Astrocyte (in vitro differentiated cells and primary cell): ENCODE results near the gene TIMM10. TPM values are rescaled to one million over a fixed set of nuclear protein-coding genes. Genes with fewer than 3 reads are reported as not detected.
A peak's percentile ranks its signal among the peaks of the same experiment; 100 is the strongest.

Experiments
- DNase-seq: peaks from one replicate; pipeline ENCODE4 v3.0.0-alpha.2; 2010; ENCODE audit warnings: low read depth
- FAIRE-seq: peaks from 2 replicates; lab custom pipeline; 2011; peaks lifted over from hg19 to GRCh38; lab: Jason Lieb, UNC
- H2AFZ ChIP-seq: 2 replicates; pipeline ENCODE4 v1.6.0; 2012; ENCODE audit warnings: low read depth, low read length, inconsistent platforms
- H3K27ac ChIP-seq: 2 replicates; pipeline ENCODE4 v1.5.1; 2011; ENCODE audit warnings: low read depth, low read length, inconsistent platforms
- H3K27me3 ChIP-seq: 2 replicates; pipeline ENCODE4 v1.6.0; 2011; ENCODE audit warnings: low read length, inconsistent platforms; ENCODE audit not compliant: insufficient read depth
- H3K36me3 ChIP-seq: 2 replicates; pipeline ENCODE4 v1.5.1; 2011; ENCODE audit warnings: low read length, inconsistent platforms; ENCODE audit not compliant: insufficient read depth
- H3K4me1 ChIP-seq: 2 replicates; pipeline ENCODE4 v1.5.1; 2011; ENCODE audit warnings: low read length, inconsistent platforms; ENCODE audit not compliant: insufficient read depth
- H3K4me2 ChIP-seq: 2 replicates; pipeline ENCODE4 v1.6.0; 2012; ENCODE audit warnings: low read length, inconsistent platforms
- H3K4me3 ChIP-seq: 2 replicates; pipeline ENCODE4 v1.5.1; 2011; ENCODE audit warnings: low read depth, mild to moderate bottlenecking, low read length, inconsistent platforms; ENCODE audit not compliant: insufficient read depth
- H3K79me2 ChIP-seq: 2 replicates; pipeline ENCODE4 v1.6.0; 2012; ENCODE audit warnings: mild to moderate bottlenecking, low read length, inconsistent platforms; ENCODE audit not compliant: insufficient read depth
- H3K9ac ChIP-seq: 2 replicates; pipeline ENCODE4 v1.6.0; 2012; ENCODE audit warnings: mild to moderate bottlenecking, low read length, inconsistent platforms
- H3K9me3 ChIP-seq: 2 replicates; pipeline ENCODE4 v1.5.1; 2012; ENCODE audit warnings: low read depth, mild to moderate bottlenecking, low read length, inconsistent platforms; ENCODE audit not compliant: insufficient read depth
- H4K20me1 ChIP-seq: 2 replicates; pipeline ENCODE4 v1.6.0; 2012; ENCODE audit warnings: low read length, inconsistent platforms; ENCODE audit not compliant: insufficient read depth
- H3K27ac Mint-ChIP-seq: one replicate; pipeline ENCODE4 v1.8.0; 2021; ENCODE audit warnings: mild to moderate bottlenecking, mixed read lengths; ENCODE audit not compliant: unreplicated experiment
- H3K27me3 Mint-ChIP-seq: one replicate; pipeline ENCODE4 v1.8.0; 2021; ENCODE audit warnings: low read depth, mixed read lengths; ENCODE audit not compliant: unreplicated experiment
- H3K36me3 Mint-ChIP-seq: one replicate; pipeline ENCODE4 v1.8.0; 2021; ENCODE audit warnings: low read depth, mixed read lengths; ENCODE audit not compliant: unreplicated experiment
- H3K4me1 Mint-ChIP-seq: one replicate; pipeline ENCODE4 v1.8.0; 2021; ENCODE audit warnings: low read depth, mixed read lengths; ENCODE audit not compliant: unreplicated experiment
- H3K4me3 Mint-ChIP-seq: one replicate; pipeline ENCODE4 v1.8.0; 2021; ENCODE audit warnings: mild to moderate bottlenecking, moderate library complexity, mixed read lengths; ENCODE audit not compliant: unreplicated experiment
- H3K9me3 Mint-ChIP-seq: one replicate; pipeline ENCODE4 v1.8.0; 2021; ENCODE audit warnings: mild to moderate bottlenecking, mixed read lengths; ENCODE audit not compliant: unreplicated experiment
- EZH2 ChIP-seq: IDR thresholded peaks from 2 replicates; pipeline ENCODE4 v1.6.1; 2012; ENCODE audit warnings: mild to moderate bottlenecking, low read length, inconsistent platforms; ENCODE audit not compliant: insufficient read depth
- total RNA-seq: library from RNA; stranded (reverse); gene quantifications from 2 replicates; pipeline ENCODE4 v1.2.1, GENCODE V29; 2021
- TF ChIP-seq, protein P1 (sequence below): IDR thresholded peaks from 2 replicates; pipeline ENCODE4 v1.5.1; 2011; ENCODE audit warnings: low read depth, mild to moderate bottlenecking, inconsistent platforms, low read length, moderate library complexity; ENCODE audit not compliant: insufficient read depth

The TIMM10 gene
- total RNA-seq, 1 donor from 2014 or later, result 56.1 TPM

DNA sequence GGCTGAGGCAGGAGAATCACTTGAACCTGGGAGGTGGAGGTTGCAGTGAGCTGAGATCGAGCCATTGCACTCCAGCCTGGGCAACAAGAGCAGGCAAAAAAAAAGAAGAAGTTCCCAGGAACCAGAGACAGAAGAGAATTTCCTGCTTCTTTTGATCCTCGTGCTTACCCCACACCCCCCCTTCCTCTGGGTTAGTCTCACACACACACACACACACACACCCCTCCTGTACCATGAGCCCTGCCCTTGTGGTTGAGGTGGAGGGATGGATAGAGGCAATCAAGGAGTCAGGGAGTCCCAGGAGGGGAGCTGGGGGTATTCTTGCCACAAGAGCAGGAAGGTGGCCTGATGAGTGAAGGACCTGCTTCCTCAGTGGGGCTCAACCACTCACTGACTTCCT is 41.1 kb upstream of the TIMM10 start:
- TF ChIP-seq, protein P1, sequence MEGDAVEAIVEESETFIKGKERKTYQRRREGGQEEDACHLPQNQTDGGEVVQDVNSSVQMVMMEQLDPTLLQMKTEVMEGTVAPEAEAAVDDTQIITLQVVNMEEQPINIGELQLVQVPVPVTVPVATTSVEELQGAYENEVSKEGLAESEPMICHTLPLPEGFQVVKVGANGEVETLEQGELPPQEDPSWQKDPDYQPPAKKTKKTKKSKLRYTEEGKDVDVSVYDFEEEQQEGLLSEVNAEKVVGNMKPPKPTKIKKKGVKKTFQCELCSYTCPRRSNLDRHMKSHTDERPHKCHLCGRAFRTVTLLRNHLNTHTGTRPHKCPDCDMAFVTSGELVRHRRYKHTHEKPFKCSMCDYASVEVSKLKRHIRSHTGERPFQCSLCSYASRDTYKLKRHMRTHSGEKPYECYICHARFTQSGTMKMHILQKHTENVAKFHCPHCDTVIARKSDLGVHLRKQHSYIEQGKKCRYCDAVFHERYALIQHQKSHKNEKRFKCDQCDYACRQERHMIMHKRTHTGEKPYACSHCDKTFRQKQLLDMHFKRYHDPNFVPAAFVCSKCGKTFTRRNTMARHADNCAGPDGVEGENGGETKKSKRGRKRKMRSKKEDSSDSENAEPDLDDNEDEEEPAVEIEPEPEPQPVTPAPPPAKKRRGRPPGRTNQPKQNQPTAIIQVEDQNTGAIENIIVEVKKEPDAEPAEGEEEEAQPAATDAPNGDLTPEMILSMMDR, result no peak
- Histone ChIP-seq H3K9me3 (no peaks in the 10 kb centered on the region), H3K9ac (no peak overlapping the region), H4K20me1 (no peaks in the 10 kb centered on the region), H3K27ac (no peak overlapping the region), H3K36me3 (no peaks in the 10 kb centered on the region), H3K4me3 (no peak overlapping the region), H3K4me2 (no peak overlapping the region), H3K4me1 (peaks cover 9% of the 10 kb centered on the region), H3K79me2 (no peaks in the 10 kb centered on the region), H2AFZ (no peak overlapping the region), H3K27me3 (peaks cover 5% of the 10 kb centered on the region)
- H3K27me3 Mint-ChIP-seq, result peaks cover 12% of the 10 kb centered on the region
- no peaks in the 10 kb centered on the region for H3K36me3 Mint-ChIP-seq
- H3K4me1 Mint-ChIP-seq, result peaks cover 12% of the 10 kb centered on the region
- FAIRE-seq, result no peak
- no peak for DNase-seq
- no peak overlapping the region for H3K4me3 Mint-ChIP-seq
- H3K27ac Mint-ChIP-seq, result no peak overlapping the region
- H3K9me3 Mint-ChIP-seq, result peaks cover 1% of the 10 kb centered on the region

DNA sequence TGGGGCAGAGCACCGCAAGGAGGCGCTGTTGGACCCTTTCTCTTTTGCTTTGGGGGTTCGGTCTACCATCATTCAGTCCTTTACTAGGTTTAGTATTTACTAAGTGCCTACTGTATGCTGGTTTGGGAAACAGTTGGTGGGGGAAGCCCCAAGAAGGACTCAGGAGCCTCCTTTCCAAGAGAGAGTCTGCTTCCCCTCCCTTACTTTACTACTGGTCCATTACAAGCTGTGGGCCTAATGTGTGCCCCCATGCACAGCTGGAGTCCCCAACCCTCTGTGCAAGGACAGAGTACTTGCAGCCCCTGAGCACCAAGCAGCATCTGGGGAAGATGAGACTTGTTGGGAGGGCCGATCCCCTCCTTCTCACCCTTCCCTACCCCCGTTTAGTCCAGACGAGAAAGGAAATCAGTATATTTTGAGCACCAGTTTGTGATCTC is 37.8 kb upstream of the TIMM10 start:
- Mint-ChIP-seq H3K9me3 (peaks cover 1% of the 10 kb centered on the region), H3K4me1 (peaks cover 20% of the 10 kb centered on the region), H3K4me3 (peak overlapping the region; percentile 94), H3K36me3 (peaks cover 6% of the 10 kb centered on the region), H3K27ac (peak overlapping the region; percentile 72), H3K27me3 (no peaks in the 10 kb centered on the region)
- FAIRE-seq (no peak), DNase-seq (peak; percentile 27)
- Histone ChIP-seq H3K36me3 (no peaks in the 10 kb centered on the region), H3K4me2 (peak overlapping the region; percentile 88), H3K79me2 (no peaks in the 10 kb centered on the region), H3K27me3 (no peaks in the 10 kb centered on the region), H3K9ac (peak overlapping the region; percentile 78), H2AFZ (peak overlapping the region; percentile 96), H4K20me1 (no peaks in the 10 kb centered on the region), H3K27ac (no peak overlapping the region), H3K4me3 (peak overlapping the region; percentile 67), H3K4me1 (peaks cover 9% of the 10 kb centered on the region), H3K9me3 (no peaks in the 10 kb centered on the region)
- TF ChIP-seq EZH2, result no peak
- TF ChIP-seq, protein P1, result peak; percentile 84

- H3K9me3 Mint-ChIP-seq, result peaks cover 1% of the 10 kb centered on the region
- TF ChIP-seq EZH2, result no peak
- TF ChIP-seq, protein P1, result no peak
- H4K20me1 ChIP-seq, result no peaks in the 10 kb centered on the region
- peak within 1 kb of the TSS; percentile 96 for H2AFZ ChIP-seq
- no peaks in the 10 kb centered on the region for H3K36me3 ChIP-seq
- DNase-seq, result peak; percentile 8
- no peaks in the 10 kb centered on the region for H3K27me3 Mint-ChIP-seq
- no peak for FAIRE-seq
- peak within 1 kb of the TSS; percentile 88 for H3K4me2 ChIP-seq
- no peaks in the 10 kb centered on the region for H3K79me2 ChIP-seq
- H3K4me3 Mint-ChIP-seq, result peak within 1 kb of the TSS; percentile 94
- H3K27ac Mint-ChIP-seq, result peak within 1 kb of the TSS; percentile 82
- peaks cover 6% of the 10 kb centered on the region for H3K36me3 Mint-ChIP-seq
- no peaks in the 10 kb centered on the region for H3K9me3 ChIP-seq
- H3K27me3 ChIP-seq, result no peaks in the 10 kb centered on the region
- peak within 1 kb of the TSS; percentile 81 for H3K9ac ChIP-seq
- H3K4me3 ChIP-seq, result peak within 1 kb of the TSS; percentile 67
- peaks cover 21% of the 10 kb centered on the region for H3K4me1 Mint-ChIP-seq
- peaks cover 9% of the 10 kb centered on the region for H3K4me1 ChIP-seq
- no peak within 1 kb of the TSS for H3K27ac ChIP-seq
Measured at GRCh38 chr11:57567515-57568329, 37.2 kb upstream of the TIMM10 start, which contains the start of gene UBE2L6. Gene UBE2L6 (minus strand): TSS chr11:57567672. CDS start chr11:57567611, 61 bp downstream.
